GM06990 (cell line): Measurements from ENCODE around the gene C11orf54.

Source experiments
- DNase-seq: peaks from one replicate; pipeline ENCODE4 v3.0.0-alpha.2; 2011; ENCODE audit not compliant: insufficient read length; ENCODE audit errors: extremely low read depth
- H3K27me3 ChIP-seq: replicated peaks from 2 replicates; pipeline ENCODE4 v1.6.0; 2011; ENCODE audit warnings: low read length; ENCODE audit not compliant: control insufficient read depth, insufficient read depth
- H3K36me3 ChIP-seq: 2 replicates; pipeline ENCODE4 v1.5.1; 2011; ENCODE audit warnings: low read length; ENCODE audit not compliant: control insufficient read depth, insufficient read depth
- H3K4me3 ChIP-seq: replicated peaks from 2 replicates; pipeline ENCODE4 v1.5.1; 2011; ENCODE audit warnings: low read depth, mild to moderate bottlenecking, control low read depth, low read length
- CTCF ChIP-seq: IDR thresholded peaks from 2 replicates; pipeline ENCODE4 v1.5.1; 2011; ENCODE audit warnings: low read length, control low read depth, mild to moderate bottlenecking, inconsistent platforms; ENCODE audit not compliant: insufficient read depth, poor library complexity, severe bottlenecking

Gene C11orf54

GRCh38 chr11:93784145-93784934, 42.9 kb downstream of the C11orf54 start, which contains the start of gene MED17:
TSS of gene MED17 (plus strand) at chr11:93784282. CDS start at chr11:93784514, 232 bp downstream.
- Histone ChIP-seq H3K4me3 (peak within 1 kb of the TSS; percentile 95), H3K36me3 (no peaks in the 10 kb centered on the region), H3K27me3 (no peaks in the 10 kb centered on the region)
- peak; percentile 36 for TF ChIP-seq CTCF
- DNase-seq: peak; percentile 85

- TF ChIP-seq CTCF: no peak
- peak overlapping the region; percentile 95 for H3K4me3 ChIP-seq
- no peak for DNase-seq
- no peaks in the 10 kb centered on the region for H3K27me3 ChIP-seq
- H3K36me3 ChIP-seq: peaks cover 2% of the 10 kb centered on the region
Measured at GRCh38 chr11:93784935-93785360, 43.5 kb downstream of the C11orf54 start.

GRCh38 chr11:93791493-93791892, 50.0 kb downstream of the C11orf54 start:
- H3K4me3 ChIP-seq: no peak overlapping the region
- no peak for DNase-seq
- no peak for TF ChIP-seq CTCF
- no peaks in the 10 kb centered on the region for H3K27me3 ChIP-seq
- H3K36me3 ChIP-seq: peaks cover 4% of the 10 kb centered on the region

GRCh38 chr11:93796441-93797231, 55.2 kb downstream of the C11orf54 start:
- no peak for DNase-seq
- TF ChIP-seq CTCF: no peak
- no peaks in the 10 kb centered on the region for H3K27me3 ChIP-seq
- H3K36me3 ChIP-seq: peaks cover 8% of the 10 kb centered on the region
- H3K4me3 ChIP-seq: no peak overlapping the region

GRCh38 chr11:93801366-93801765, 59.9 kb downstream of the C11orf54 start:
- Histone ChIP-seq H3K4me3 (no peak overlapping the region), H3K36me3 (peaks cover 15% of the 10 kb centered on the region), H3K27me3 (no peaks in the 10 kb centered on the region)
- TF ChIP-seq CTCF: no peak
- no peak for DNase-seq
